HT1080 (cell line): Measurements from ENCODE around the gene GPR153. TPM values are rescaled to one million over a fixed set of nuclear protein-coding genes. Genes with fewer than 3 reads are reported as not detected.
"Not testable (repeated sequence)": the region's sequence is repeated elsewhere in the genome, so short reads cannot be mapped to it uniquely, and the experiment has no call there.

Experiments used
- DNase-seq: peaks from one replicate; pipeline ENCODE4 v3.0.0-alpha.2; 2015; ENCODE audit warnings: low read depth
- polyA plus RNA-seq, 2 experiments: library from polyadenylated mRNA; depleted of rRNA; stranded (reverse); fragments of >200 nt; gene quantifications; 2 replicates each; pipeline ENCODE4 v1.2.3, GENCODE V29; 2015
- total RNA-seq: library from RNA; depleted of rRNA; stranded (reverse); fragments of >200 nt; shearing (Covaris generic); gene quantifications from 2 replicates; pipeline ENCODE4 v1.2.3, GENCODE V29; 2014; rRNA removed

The GPR153 gene
- total RNA-seq, result 1.9 and 3.4 TPM in 2 replicates
- 4.3 and 4.5 TPM in 2 replicates for polyA plus RNA-seq (2015; cell fraction: cytosol; rRNA removed)
- polyA plus RNA-seq (2015; cell fraction: nucleus; rRNA removed), result 3.0 and 4.6 TPM in 2 replicates

GRCh38 chr1:6260961-6261614 is at the start of gene GPR153:
Gene GPR153, minus strand, starts transcription at chr1:6261098. Its CDS starts 6,193 bp downstream, at chr1:6254905.
- no peak for DNase-seq

- no peak for DNase-seq
These were observed 49.4 kb upstream of the GPR153 start for GRCh38 chr1:6310116-6310848.

- DNase-seq, result no peak
These were observed 48.7 kb upstream of the GPR153 start for GRCh38 chr1:6309564-6309963.

- no peak for DNase-seq
These were observed 47.6 kb upstream of the GPR153 start for GRCh38 chr1:6308449-6308848.

GRCh38 chr1:6307682-6308081 is 46.8 kb upstream of the GPR153 start:
- not testable (repeated sequence) for DNase-seq

- no peak for DNase-seq
These were observed 46.2 kb upstream of the GPR153 start for GRCh38 chr1:6307099-6307498.

- DNase-seq, result no peak
These were observed 42.6 kb upstream of the GPR153 start for GRCh38 chr1:6303397-6304012.

- no peak for DNase-seq
These were observed 41.7 kb upstream of the GPR153 start for GRCh38 chr1:6302568-6302967.

GRCh38 chr1:6301526-6301925 is 40.6 kb upstream of the GPR153 start:
- peak; percentile 86 for DNase-seq

- no peak for DNase-seq
These were observed 39.6 kb upstream of the GPR153 start for GRCh38 chr1:6300342-6301048.

- DNase-seq, result no peak
These were observed 38.8 kb upstream of the GPR153 start for GRCh38 chr1:6299557-6300165.

- DNase-seq, result no peak
These were observed 38.1 kb upstream of the GPR153 start for GRCh38 chr1:6298940-6299465.

GRCh38 chr1:6298530-6298929 is 37.6 kb upstream of the GPR153 start:
- DNase-seq, result no peak

- DNase-seq, result no peak
These were observed 35.0 kb upstream of the GPR153 start for GRCh38 chr1:6295910-6296309.

GRCh38 chr1:6294890-6295556 is 34.1 kb upstream of the GPR153 start:
- DNase-seq, result no peak

GRCh38 chr1:6294080-6294889 is 33.4 kb upstream of the GPR153 start:
- no peak for DNase-seq

GRCh38 chr1:6292102-6292501 is 31.2 kb upstream of the GPR153 start:
- no peak for DNase-seq

GRCh38 chr1:6288665-6289064 is 27.8 kb upstream of the GPR153 start:
- no peak for DNase-seq

- DNase-seq, result no peak
These were observed 27.1 kb upstream of the GPR153 start for GRCh38 chr1:6288026-6288425.
